Non-pigmented ciliary epithelial cell (primary cell): Measurements from ENCODE around the gene PLEKHM2.

ENCODE experiments used
- DNase-seq: peaks from one replicate; pipeline ENCODE4 v3.0.0-alpha.2; 2010; ENCODE audit warnings: low read depth

The PLEKHM2 gene

DNA sequence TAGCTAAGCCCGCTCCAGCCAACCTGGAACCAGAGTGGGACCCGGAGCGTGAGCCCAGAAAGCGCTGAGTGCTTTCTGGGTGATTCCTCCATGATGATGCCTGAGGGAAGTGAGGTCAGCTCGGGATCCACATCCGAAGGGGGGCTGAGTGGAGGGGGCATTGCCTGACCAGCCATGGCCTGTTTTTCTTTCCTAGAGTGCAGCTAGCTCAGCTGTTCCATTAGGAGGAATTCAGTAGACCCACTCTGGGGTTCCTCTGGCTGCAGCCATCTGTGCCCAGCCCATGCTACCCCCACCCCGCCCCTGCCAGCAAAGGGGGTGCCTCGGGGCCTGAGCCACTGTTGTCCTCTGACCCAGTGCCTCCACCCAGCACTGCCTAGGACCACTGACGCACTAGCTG lies 42.4 kb downstream of the PLEKHM2 start:
- DNase-seq: no peak

DNA sequence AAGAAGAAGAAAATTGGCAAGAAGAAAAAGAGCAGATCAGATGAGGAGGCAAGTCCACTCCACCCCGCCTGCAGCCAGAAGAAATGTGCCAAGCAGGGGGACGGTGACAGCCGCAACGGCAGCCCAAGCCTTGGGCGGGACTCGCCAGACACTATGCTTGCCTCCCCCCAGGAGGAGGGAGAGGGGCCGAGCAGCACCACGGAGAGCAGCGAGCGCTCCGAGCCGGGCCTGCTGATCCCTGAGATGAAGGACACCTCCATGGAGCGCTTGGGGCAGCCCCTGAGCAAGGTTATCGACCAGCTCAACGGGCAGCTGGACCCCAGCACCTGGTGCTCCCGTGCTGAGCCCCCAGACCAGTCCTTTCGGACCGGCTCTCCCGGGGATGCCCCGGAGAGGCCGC lies 42.9 kb downstream of the PLEKHM2 start:
- no peak for DNase-seq

DNA sequence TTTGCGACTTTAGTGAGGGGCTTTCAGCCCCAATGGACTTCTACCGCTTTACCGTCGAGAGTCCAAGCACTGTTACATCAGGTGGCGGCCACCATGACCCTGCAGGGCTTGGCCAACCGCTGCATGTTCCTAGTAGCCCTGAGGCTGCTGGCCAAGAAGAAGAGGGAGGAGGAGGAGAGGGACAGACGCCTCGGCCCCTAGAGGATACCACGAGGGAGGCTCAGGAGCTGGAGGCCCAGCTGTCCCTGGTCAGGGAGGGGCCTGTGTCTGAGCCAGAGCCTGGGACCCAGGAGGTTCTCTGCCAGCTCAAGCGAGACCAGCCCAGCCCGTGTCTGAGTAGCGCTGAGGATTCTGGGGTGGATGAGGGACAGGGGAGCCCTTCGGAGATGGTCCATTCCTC lies 43.3 kb downstream of the PLEKHM2 start:
- DNase-seq: no peak

DNA sequence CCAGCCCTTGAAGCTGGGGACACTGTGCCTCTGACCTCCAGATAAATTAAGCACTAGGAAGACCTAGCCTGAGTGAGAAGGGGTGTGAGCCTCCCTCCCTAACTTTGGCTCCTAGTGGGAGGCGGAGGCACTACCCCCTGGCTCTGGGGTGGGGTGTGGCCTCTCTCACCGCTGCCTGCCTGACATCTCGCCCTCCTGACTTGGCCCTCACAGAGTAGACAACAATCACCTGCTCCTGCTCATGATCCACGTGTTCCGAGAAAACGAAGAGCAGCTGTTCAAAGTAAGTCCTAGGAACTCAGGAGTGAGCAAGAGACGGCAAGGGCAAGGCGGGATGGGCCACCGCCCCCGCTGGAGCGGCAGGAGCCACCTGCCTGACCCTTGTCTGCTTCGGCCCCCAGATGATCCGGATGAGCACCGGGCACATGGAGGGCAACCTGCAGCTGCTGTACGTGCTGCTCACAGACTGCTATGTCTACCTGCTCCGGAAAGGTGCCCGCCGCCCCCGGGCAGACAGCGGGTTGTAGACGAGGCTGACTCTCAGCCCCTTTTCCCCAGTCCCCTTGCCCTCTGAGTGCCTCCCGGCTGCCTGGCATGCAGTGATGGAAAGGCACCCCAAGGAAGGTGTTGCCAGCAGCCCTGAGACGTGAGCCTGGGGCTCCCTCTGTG lies 43.9 kb downstream of the PLEKHM2 start:
- DNase-seq: no peak

DNA sequence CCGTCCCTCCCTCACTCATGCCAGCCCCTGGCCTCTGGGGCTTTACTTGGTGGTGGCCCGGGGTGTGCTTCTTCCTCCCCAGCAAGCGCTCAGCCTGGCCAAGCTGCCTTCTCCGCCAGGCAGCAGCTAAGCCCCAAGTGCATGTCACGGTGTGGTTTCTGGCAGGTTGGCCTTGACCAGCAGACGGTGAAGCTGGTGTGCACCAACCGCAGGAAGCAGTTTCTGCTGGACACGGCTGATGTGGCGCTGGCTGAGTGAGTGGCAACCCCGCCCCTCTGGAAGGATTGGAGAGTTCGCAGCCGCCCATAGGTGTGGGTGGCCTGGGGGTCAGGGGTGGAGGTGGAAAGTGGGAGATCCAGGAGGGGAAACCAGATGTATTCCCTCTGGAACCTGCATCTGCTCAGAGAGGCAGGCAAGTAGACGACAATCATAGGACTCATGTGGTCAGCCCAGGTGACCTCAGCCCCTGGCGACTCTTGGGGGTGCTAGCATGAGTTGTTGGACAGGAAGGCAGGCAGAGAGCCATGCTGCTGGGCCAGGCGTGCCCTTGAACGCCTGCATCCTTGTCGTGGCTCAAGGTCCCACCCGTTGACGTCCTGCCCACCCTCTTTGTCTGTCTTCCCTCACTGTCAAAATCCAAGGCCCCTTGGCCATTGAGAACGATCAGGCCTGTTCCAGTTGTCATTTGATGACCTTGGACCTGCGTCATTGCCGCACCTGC lies 45.0 kb downstream of the PLEKHM2 start:
- no peak for DNase-seq

DNA sequence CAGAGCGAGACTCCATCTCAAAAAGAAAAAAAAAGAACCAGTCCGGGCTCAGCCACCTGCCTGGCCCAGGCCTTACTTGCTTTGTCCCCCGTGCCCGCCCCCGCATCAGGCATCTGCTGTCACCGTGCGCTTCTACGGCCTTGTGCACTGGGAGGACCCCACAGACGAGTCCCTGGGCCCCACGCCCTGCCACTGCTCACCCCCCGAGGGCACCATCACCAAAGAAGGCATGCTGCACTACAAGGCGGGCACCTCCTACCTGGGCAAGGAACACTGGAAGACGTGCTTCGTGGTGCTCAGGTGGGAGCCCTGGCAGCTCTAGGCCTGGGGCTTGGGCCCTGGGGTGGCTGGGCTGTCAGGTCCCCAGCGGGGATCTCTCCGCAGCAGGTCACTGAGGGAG lies 46.3 kb downstream of the PLEKHM2 start:
- no peak for DNase-seq

DNA sequence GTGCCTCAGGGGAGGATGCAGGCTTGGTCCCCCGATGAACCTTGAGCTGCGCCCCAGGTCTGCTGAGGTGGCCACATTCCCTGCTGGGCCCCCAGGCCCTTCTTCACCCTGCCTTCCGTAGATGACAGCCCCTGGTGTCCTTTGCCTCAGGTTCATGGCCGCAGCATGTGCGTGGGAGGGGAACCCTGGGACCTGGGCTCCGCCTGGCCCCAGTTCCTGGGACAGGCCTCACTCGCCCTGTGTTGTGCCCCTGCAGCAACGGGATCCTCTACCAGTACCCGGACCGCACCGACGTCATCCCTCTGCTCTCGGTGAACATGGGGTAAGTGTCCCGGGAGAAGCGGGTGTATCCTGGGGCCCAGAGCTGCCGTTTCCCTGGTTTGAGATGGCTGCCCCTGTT lies 46.8 kb downstream of the PLEKHM2 start:
- no peak for DNase-seq

DNA sequence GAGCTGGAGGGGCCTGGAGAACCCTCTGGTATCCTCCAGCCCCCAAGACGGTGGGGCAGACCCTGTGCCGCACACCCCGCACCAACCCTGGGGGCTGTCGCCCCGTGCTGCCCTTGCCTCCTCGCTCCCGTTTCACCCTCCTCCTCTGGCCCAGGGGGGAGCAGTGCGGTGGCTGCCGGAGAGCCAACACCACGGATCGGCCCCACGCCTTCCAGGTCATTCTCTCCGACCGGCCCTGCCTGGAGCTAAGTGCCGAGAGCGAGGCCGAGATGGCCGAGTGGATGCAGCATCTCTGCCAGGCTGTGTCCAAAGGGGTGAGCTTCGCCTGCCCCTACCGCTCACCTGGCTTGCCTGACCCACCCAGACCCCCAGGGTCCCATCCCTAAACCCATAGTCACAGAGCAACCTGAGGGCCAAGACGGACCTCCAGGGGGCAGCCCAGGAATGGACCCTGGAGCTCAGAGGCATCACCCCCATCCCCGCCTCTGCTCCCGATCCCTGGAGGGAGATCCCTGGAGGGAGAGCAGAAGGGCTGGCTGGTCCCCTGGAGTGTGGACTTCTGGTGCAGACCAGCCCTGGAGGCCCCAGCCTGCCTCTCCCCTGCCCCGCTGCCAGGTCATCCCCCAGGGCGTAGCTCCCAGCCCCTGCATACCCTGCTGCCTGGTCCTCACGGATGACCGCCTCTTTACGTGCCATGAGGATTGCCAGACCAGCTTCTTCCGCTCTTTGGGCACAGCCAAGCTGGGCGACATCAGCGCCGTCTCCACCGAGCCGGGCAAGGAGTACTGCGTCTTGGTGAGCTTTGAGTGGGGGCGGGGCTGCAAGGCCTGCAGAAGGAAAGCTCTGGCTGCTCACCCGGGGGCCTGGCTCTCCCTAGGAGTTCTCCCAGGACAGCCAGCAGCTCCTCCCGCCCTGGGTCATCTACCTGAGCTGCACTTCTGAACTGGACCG lies 47.9 kb downstream of the PLEKHM2 start:
- DNase-seq: no peak

DNA sequence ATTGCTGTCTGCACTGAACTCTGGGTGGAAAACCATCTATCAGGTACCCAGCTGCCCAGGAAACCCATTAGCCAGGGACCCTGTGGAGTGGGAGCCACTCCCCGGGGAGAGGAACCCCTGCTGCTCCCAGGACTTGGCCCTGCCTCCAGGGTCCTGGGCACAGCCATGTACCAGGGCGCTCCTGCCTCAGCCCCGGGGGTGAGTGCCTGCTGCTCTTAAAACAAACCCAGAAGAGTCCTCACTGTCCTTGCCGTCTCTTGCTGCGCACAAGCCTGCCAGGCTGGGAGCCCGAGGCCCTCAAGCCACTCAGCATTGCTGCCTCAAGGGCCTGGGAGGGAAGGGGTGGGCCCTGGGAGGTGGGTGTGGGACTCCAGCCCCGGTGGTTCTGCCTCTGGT lies 48.6 kb downstream of the PLEKHM2 start:
- no peak for DNase-seq

DNA sequence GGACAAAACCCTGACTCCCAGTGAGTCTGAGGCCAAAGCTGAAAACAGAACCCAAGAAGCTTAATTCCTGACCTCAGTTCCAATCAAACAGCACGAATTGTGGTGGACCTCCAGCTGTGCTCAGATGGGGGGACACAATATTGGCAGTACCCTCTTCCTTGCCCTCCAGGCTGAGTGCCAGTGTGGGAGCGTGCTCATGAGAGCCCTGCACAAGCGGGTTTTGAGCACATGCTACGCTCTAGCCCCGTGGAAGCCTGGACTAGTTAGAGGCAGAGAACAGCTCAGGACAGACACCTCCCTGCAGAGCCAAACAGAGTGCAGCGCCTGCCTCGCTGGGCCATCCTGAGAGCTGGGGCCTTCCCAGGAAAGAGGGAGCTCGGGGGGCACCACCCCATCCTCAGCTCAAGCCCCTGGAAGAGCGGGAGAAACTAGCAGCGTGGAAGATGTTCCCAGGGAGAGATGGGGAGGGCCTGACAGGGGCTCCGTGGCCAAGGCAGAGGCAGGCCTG lies 49.2 kb downstream of the PLEKHM2 start:
- no peak for DNase-seq

DNA sequence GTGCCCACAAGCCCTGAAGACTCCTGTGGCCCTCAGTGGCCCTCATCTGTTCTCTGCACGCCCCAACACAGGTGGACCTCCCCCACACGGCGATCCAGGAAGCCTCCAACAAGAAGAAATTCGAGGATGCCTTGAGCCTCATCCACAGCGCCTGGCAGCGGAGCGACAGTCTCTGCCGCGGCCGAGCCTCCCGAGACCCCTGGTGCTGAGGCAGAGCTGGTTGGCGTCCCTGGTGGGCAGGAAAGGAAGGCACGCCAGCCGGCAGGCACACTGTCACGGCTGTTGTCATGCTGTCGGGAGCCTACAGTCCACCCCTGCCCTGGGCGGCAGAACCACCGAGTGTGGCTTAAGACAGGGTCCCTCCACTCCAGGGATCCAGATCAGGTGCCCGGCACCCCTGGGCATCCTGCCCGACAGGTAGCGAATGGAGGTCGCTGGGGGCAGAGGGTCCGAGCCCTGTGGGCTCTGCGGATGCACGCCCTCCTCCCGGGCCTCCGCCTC lies 49.7 kb downstream of the PLEKHM2 start:
- DNase-seq: no peak

DNA sequence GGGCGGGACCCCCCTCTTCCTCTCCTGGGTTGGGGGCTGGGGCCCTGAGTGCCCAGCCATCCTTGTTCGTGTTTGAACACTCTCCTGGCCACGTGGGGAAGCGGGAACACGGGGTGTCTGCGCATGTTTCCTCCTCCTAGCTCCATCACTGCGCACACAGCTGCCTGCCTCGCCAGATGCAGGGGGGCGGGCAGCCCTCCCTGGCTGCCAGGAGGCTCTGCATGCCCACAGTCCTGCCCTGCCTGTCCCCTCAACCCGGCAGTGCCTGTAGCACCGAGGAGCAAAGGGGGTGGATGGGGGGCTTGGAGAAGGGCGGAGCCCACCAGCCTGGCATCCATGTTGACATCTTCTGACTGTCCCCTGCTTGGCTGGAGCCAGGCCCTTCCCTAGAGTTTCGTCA lies 50.2 kb downstream of the PLEKHM2 start:
- DNase-seq: no peak

DNA sequence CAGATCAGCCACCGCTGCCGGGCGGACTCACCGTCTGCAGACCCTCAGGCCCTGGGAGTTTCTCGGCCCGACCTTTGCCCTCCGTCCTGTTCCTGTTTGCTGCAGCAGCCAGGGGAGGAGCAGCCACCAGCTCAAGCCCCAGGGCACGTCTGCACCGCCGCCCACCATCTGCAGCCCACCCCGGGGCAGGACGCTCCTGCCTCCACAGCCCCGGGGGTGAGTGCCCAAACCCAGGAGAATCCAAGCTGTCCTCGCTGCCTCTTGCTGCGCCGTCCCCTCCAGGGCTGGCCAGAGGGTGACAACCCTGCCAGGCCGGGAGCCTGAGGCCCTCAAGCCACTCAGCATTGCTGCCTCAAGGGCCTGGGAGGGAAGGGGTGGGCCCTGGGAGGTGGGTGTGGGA lies 50.8 kb downstream of the PLEKHM2 start:
- DNase-seq: no peak

DNA sequence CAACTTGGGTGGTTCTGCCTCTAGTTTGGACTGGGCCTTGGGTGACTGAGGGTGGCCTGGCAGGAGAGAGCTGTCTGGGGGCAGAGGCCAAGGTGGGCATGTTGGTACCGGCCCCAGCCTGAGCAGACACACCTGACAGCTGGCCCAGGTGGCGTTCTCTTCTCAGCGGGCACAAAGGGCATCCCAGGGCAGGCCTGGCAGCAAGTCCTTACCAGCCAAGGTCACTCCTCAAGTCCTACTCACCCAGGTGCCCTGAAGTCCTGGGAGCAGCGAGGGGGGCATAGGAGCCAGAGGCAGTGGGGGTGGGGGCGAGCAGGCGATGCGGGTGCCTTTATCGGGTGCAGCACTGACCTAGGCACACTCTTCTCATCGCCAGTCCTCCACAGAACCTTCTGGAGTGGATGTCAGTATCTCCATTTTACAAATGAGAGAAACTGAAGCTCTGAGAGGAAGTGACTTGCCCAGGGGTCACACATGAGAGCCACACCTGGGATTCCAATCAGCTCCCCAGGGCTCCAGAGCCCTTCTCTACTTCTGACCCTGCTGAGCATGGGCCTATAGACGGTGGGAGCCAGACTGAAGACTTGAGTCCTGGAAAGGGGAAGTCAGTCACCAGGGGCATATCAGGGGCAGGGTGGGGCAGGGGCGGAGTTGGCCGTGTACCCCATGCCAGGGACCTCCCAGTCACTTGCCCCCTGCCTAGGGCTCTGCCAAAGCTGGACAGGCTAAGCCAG lies 51.4 kb downstream of the PLEKHM2 start:
- no peak for DNase-seq

DNA sequence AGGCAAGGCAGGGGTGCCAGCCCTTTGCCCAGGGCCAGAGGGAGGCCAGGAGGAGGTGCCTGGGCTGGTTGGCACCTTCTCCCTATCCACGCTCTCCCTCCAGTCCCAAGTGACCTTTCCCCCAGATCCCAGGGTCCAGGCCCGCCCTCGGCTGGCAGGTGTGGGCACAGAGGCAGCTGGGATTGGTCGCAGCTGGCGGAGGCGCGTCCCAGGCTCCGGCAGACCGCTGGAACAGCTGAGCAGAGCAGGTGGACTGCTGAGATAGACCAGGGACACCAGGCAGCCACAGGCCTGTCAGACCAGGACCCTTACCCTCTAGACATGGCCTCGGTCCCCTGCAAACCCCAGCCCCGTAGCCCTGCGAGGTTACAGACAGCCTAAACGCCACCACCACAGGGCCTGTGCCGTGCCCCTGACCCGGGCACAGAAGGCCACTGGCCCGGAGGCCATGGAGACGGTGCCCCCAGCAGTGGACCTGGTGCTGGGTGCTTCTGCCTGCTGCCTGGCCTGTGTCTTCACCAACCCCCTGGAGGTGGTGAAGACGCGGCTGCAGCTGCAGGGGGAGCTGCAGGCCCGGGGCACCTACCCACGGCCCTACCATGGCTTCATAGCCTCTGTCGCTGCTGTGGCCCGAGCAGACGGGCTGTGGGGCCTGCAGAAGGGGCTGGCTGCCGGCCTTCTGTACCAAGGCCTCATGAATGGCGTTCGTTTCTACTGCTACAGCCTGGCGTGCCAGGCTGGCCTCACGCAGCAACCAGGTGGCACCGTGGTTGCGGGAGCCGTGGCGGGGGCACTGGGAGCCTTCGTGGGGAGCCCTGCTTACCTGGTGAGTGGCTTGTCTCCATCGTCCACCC lies 52.1 kb downstream of the PLEKHM2 start, which contains the start of gene SLC25A34:
Gene SLC25A34, plus strand, starts transcription at position 221 of the 854 bp plus-strand sequence. Its CDS starts 228 bp downstream, at position 449.
- no peak for DNase-seq

DNA sequence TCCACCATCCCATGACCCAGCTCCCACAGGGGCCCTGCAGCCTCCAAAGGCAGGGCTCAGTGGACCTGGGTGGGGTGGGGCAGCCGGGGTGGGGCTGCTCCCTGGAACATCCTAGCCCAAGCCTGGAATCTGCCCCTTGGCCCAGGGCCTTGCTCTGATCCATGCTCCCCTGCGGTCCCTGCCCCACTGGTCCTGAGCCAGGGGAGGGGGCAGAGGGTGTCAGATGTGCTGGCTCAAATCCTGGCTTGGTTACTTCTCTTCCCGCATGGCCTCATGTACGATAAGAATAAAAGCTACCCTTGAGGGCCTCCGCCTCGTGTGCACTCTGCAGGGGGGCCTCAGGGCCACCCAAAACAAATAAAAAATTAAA lies 52.8 kb downstream of the PLEKHM2 start:
- no peak for DNase-seq

DNA sequence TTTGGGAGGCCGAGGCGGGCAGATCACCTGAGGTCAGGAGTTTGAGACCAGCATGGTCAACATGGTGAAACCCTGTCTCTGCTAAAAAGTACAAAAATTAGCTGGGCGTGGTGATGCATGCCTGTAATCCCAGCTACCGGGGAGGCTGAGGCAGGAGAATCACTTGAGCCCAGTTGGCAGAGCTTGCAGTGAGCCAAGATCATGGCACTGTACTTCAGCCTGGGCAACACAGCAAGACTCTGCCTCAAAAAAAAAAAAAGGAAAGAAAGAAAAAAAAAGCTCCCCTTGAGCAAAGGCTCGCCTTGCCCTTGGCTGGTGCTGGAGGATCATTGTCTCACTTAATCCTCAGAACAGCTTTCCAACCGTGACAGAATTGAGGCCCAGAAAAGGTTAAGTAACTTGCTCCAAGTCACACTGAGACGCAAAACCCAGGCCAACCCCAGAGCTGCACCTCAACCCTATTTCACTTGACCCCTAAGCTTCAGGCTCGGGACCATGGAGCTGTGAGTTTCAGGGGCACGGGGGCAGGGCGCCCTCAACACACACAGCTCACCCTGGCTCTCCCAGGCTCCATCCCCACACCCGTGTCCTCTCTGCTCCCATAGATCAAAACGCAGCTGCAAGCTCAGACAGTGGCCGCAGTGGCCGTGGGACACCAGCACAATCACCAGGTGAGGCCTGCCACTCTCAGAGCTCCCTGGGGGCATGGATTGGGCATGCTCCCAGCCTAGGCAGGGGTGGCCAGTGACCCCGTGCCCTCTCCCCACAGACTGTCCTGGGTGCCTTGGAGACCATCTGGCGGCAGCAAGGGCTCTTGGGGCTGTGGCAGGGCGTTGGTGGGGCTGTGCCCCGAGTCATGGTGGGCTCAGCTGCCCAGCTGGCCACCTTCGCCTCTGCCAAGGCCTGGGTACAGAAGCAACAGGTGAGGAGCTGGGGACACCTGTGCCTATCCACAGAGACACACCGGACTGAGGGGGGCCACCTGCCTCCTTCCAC lies 53.5 kb downstream of the PLEKHM2 start:
- DNase-seq: no peak

DNA sequence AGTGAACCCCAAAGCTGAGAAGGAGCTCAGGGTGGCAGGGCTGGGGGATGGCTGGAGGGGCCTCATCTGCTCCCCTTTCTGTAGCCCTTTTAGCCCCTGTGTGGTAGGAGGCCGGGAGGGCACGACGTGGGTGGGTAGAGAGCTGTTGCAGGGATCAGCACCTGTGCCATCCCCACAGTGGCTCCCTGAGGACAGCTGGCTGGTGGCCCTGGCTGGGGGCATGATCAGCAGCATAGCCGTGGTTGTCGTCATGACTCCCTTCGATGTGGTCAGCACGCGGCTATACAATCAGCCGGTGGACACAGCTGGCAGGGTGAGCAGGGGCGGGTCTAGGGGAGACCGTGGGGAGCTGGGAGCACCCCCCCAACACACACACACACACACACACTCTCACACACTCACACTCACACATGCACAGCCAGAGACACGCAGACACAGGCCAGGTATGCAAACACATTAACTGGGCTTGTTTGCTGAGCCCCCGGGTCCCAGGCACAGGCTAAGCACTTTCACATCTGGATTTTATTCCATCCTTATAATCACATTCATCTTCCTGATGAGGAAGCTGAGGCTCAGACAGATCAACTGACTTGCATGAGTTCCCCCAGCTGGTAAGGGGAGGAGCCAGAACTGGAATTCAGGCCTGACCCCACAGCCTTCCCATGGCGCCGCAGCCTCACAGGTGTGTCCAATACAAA lies 54.4 kb downstream of the PLEKHM2 start:
- no peak for DNase-seq

DNA sequence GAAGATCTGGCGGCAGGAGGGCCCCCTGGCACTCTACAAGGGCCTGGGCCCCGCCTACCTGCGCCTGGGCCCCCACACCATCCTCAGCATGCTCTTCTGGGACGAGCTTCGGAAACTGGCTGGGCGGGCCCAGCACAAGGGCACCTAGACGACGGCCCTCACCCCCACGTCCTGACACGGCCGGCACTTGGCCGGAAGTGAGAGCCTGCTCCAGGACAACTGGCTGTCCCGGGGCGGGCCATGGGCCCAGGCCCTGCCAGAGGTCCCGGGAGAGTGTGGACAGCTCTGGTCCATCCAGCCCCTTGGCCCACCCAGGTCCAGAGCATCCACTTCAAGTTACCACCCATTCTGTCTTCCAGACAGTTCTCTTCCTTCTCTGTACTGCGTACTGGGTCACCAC lies 55.1 kb downstream of the PLEKHM2 start:
- no peak for DNase-seq
